ENCODE results near the gene C1orf198.

C1orf198 gene

GRCh38 chr1:230869500-230869899 lies 1.2 kb upstream of the C1orf198 start:
- Histone ChIP-seq H2AFZ (ENCODE audit: low read depth, low read length) (0 out of 2 replicates have a peak overlapping the region, but pooled peaks have one; percentile 72), H3K27ac (ENCODE audit: low read length) (no peak overlapping the region), H3K36me3 (replicated peaks; ENCODE audit: low read depth, low read length) (no peaks in the 10 kb centered on the region), H3K79me2 (ENCODE audit: low read length) (no peaks in the 10 kb centered on the region), H3K4me3 (ENCODE audit: low read length) (peak overlapping the region; percentile 87; the same call in 1 of the 2 replicates), H3K9me3 (ENCODE audit: insufficient read depth, low read length) (no peaks in the 10 kb centered on the region), H3K4me1 (ENCODE audit: low read length) (peaks cover 10% of the 10 kb centered on the region; the same call in 1 of the 2 replicates), H3K27me3 (ENCODE audit: low read depth, low read length) (peaks cover 19% of the 10 kb centered on the region), H3K4me2 (ENCODE audit: low read length) (peak overlapping the region; percentile 78), H4K20me1 (ENCODE audit: insufficient read depth, low read length) (no peaks in the 10 kb centered on the region), H3K9ac (ENCODE audit: low read length) (no peak overlapping the region)
- TF ChIP-seq EZH2phosphoT487 (IDR thresholded peaks at IDR 0.05; ENCODE audit: low read depth) = no peak
- no peak for TF ChIP-seq CTCF (IDR thresholded peaks at IDR 0.05; ENCODE audit: low read depth, low read length)

GRCh38 chr1:230868736-230869385 lies 540 bp upstream of the C1orf198 start:
- Histone ChIP-seq H3K4me2 (ENCODE audit: low read length) (peak overlapping the region; percentile 78), H2AFZ (ENCODE audit: low read depth, low read length) (peak overlapping the region; percentile 72), H3K27ac (ENCODE audit: low read length) (no peak overlapping the region), H4K20me1 (ENCODE audit: insufficient read depth, low read length) (no peaks in the 10 kb centered on the region), H3K27me3 (ENCODE audit: low read depth, low read length) (peaks cover 19% of the 10 kb centered on the region), H3K79me2 (ENCODE audit: low read length) (no peaks in the 10 kb centered on the region), H3K36me3 (replicated peaks; ENCODE audit: low read depth, low read length) (no peaks in the 10 kb centered on the region), H3K9me3 (ENCODE audit: insufficient read depth, low read length) (no peaks in the 10 kb centered on the region), H3K4me3 (ENCODE audit: low read length) (peak overlapping the region; percentile 87), H3K4me1 (ENCODE audit: low read length) (peaks cover 10% of the 10 kb centered on the region; the same call in 1 of the 2 replicates), H3K9ac (ENCODE audit: low read length) (peak overlapping the region; percentile 58)
- TF ChIP-seq EZH2phosphoT487 (IDR thresholded peaks at IDR 0.05; ENCODE audit: low read depth) (no peak), CTCF (IDR thresholded peaks at IDR 0.05; ENCODE audit: low read depth, low read length) (no peak)

GRCh38 chr1:230867101-230867902 lies 1.0 kb downstream of the C1orf198 start:
- peaks cover 10% of the 10 kb centered on the region; the same call in 1 of the 2 replicates for H3K4me1 ChIP-seq (ENCODE audit: low read length)
- peaks cover 17% of the 10 kb centered on the region for H3K27me3 ChIP-seq (ENCODE audit: low read depth, low read length)
- H3K36me3 ChIP-seq (replicated peaks; ENCODE audit: low read depth, low read length) = no peaks in the 10 kb centered on the region
- peak overlapping the region; percentile 71 for H2AFZ ChIP-seq (ENCODE audit: low read depth, low read length)
- no peaks in the 10 kb centered on the region for H3K9me3 ChIP-seq (ENCODE audit: insufficient read depth, low read length)
- no peaks in the 10 kb centered on the region for H4K20me1 ChIP-seq (ENCODE audit: insufficient read depth, low read length)
- H3K4me3 ChIP-seq (ENCODE audit: low read length) = peak overlapping the region; percentile 87
- peak overlapping the region; percentile 67 for H3K9ac ChIP-seq (ENCODE audit: low read length)
- no peaks in the 10 kb centered on the region for H3K79me2 ChIP-seq (ENCODE audit: low read length)
- no peak overlapping the region for H3K27ac ChIP-seq (ENCODE audit: low read length)
- peak overlapping the region; percentile 92 for H3K4me2 ChIP-seq (ENCODE audit: low read length)
- peak; percentile 26; the same call in 1 of the 2 replicates for TF ChIP-seq CTCF (IDR thresholded peaks at IDR 0.05; ENCODE audit: low read depth, low read length)
- no peak for TF ChIP-seq EZH2phosphoT487 (IDR thresholded peaks at IDR 0.05; ENCODE audit: low read depth)
